Ureter (tissue), 1 donor: Measurements from ENCODE around the gene MED15. TPM values are rescaled to one million over a fixed set of nuclear protein-coding genes. Genes with fewer than 3 reads are reported as not detected.

ENCODE experiments used
- DNase-seq: peaks from one replicate; pipeline ENCODE4 v3.0.0-alpha.2; 2020; ENCODE audit warnings: low spot score
- total RNA-seq: library from RNA; stranded (reverse); gene quantifications from one replicate; pipeline ENCODE4 v1.2.4, GENCODE V29; 2023
- donor health status: DM: yes; HTN: yes; CAD: no.

The MED15 gene
- total RNA-seq, 1 donor from 2014 or later: 119 TPM

GRCh38 chr22:20569059-20570058 is 61.9 kb downstream of the MED15 start:
- DNase-seq: peak; percentile 83

DNA sequence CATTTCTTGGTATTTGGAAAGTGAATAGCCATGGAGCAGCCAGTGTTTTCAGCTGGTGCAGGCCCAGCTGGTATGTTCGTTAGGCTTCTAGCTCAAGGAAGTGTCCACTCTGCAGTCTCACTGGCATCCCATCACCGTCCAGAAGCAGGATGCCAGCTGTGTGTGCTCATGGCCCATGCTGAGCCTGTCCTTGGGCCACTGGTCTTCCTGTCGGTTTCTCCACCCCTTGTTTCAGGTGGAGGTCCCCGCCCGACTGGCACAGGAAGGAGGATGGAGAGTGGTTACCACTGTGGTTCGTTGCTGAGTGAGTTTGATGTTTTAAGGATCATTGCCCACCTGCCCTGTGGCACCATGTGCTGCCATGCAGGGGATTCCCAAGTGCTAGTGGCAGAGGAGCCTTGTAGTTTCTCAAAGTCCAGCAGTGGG is 63.7 kb downstream of the MED15 start:
- no peak for DNase-seq

GRCh38 chr22:20571531-20572007 is 64.2 kb downstream of the MED15 start:
- no peak for DNase-seq

DNA sequence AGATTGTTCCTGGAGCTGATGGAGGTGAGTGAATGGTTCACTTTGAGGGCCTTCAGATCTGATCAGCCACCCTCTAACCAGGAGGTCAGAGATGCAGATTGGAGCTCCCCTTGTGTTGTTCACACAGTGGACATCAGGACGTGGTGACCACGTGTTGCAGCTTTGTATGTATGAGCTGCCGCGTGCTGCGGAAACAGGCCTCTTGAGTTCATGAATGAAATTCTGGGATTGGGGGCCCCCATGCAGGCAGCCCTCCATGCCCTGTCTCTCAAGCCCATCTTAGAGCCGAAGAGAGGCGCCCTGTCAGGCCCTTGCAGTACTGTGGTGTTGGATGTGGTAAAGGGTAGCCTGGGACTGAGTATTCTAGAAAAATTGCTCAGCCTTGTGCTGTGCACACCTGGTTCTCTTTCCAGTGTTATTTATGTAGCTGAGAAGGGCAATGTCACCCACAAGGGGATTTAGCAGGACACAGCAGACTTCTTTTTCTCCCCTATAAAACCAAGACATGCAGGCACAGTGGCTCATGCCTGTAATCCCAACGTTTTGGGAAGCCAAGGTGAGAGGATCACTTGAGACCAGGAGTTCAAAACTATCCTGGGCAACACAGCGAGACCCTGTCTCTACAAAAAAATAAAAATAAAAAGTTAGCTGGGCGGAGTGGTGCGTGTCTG is 64.9 kb downstream of the MED15 start:
- DNase-seq: no peak

DNA sequence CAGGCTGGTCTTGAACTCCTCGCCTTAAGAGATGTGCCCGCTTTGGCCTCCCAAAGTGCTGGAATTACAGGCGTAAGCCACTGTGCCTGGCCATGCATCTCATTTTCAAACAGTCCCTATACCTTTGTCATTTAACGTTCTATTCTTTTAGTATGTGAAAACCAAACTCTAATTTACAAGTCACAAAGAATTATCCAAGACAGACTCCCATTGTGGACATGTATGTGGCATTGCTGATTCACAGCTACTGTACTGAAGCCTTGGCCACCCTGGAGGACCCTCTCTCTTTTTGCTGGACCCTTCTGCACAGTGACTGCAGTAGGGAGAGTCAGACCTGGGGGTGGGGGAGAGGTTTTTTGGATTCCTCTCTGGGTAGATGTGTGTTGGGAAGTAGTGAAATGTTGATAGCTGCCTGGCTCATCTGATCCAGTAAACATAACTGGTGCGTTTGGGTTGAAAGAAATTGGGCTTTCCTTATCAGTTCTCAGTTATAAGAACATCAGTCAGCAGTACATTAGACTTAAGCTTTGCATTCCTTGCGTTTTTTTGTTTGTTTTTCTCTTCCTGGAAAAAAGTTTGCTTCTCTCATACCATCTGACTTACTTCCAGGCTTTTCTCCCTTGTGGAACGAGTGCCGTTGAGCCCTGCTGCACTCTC is 65.9 kb downstream of the MED15 start:
- no peak for DNase-seq

DNA sequence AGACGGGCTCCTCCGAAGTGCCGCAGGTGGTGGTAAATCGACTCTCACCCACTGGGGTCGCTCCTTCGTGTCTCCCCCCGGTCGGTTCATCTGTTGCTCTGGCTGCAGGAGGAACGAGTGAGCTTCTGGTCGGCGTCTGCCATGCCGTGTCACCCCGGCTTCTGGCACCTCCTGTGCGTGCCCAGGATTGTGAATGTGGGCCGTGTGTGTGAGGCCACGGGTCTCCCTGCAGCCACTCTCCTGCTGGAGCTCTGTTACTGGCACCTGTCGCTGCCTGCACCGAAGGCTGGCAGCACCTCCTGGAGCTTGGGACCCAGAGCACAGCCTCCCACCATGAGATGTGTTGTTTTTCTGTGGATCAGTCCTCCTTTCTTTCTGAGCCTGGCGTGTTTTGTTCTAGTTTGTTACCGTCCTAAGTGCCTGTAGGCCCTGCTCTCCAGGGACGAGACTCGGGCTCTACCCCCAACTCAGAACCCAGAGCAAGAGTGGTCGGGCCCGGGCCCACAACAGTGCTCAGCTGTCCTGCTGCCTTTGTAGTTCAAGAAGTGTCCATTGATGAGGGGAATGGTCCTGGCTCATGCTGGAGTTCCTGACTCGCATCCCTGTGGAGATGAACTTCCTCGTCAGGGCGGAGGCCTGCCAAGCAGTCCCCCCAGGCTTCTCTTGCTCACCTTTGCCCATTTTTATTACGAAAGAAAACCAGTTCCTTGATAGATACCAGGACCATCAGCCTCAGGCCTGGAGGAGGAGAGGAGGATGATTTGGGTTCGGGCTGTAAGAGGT is 66.6 kb downstream of the MED15 start:
- no peak for DNase-seq

- no peak for DNase-seq
These were observed 67.5 kb downstream of the MED15 start for GRCh38 chr22:20574920-20575353.

- no peak for DNase-seq
These were observed 68.5 kb downstream of the MED15 start for GRCh38 chr22:20575724-20576444.

- DNase-seq: no peak
These were observed 69.0 kb downstream of the MED15 start for GRCh38 chr22:20576445-20576816.

- DNase-seq: no peak
These were observed 69.6 kb downstream of the MED15 start for GRCh38 chr22:20577045-20577444.

DNA sequence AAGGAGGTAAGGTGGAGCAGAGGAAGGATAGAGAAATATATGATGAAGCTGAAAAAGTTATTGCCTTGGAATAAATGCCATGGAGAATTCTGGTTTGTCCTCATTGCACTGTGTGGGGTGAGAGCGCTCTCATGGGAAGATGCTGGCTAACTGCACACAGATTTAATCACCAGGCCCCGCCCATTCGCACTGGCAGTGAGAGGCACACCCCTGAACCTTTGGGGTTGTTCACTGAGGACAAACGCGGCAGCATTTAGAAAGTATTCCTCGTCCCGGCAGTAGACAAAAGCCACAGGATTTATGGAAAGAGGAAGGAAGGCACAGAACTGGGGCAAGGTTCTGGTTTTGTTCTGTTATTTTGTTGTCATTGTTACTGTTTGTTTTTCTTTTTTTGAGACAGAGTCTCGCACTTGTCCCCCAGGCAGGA is 70.2 kb downstream of the MED15 start:
- no peak for DNase-seq

GRCh38 chr22:20578192-20578591 is 70.8 kb downstream of the MED15 start:
- DNase-seq: no peak

DNA sequence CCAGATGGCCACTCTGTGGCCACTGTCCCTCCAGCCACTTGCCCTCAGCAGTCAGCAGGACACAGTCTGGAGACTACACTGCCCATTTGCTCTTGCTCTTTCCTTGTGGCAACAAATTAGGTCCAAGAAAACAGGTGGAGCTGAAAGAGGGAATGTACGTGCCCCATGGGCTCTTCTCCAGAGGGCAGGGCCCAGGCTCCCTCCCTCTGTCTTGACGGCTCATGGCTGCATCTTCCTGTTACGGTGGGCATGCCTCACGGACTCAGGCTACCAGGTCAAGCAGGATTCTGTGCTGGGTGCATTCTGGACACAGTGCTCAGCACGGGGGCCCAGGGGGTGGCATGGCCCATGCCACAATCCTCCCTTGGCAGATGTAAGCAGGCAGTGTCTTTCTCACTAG is 71.3 kb downstream of the MED15 start:
- DNase-seq: no peak

DNA sequence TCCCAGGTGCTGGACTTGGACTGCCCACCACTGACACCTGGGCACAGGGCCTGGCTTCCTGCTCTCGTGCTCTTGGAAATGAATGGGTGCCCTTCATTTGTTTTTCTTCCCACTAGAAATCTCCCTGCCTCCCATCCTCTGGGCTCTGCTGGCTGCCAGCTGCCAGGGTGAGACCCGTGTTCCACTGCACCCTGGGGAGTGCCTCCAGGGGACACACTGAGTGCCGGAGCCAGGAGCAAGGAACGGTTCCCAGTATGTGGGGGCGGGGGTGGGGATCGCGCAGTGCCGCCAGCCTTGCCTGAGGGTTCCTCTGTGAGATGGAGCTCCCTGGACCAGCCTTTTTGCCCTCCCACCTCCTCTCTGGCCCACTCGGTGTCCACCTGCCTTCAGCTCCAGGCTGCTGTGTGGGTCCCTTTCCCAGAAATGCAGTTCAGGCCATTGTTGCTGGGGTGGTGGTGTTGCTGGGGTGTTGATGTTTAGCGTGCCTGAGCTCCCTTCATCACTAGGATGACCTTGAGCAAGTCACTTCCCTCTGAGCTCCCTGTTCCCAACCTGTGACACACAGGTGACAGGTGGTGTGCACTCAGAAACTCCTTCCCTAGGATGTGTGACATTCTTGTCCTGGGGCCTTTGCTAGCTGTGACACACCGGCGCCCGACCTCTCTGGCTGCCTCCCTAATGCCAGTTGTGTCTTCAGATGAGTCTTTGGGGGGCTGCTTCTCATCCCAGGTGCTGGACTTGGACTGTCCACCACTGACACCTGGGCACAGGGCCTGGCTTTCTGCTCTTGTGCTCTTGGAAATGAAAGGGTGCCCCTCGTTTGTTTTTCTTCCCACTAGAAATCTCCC is 72.1 kb downstream of the MED15 start:
- DNase-seq: no peak

DNA sequence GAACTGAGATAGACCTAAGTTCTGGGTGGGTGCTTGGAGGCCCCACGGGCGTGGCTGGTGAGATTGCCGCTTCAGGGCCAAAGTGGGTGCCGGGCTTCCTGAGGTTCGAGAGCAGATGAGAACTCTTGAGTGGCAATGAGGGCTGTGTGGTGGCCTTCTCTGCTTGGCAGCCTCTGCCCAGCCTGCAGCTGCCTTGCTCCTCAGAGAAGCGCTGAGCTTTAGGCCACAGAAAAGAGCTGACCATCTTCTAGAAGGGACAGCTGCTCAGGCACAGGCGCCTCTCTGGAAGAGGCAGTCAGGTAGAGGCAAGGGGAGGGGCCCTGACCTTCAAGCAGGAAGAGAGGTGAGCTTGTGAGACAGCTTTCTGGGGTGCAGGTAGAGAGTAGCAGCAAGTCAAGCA is 72.8 kb downstream of the MED15 start:
- DNase-seq: no peak

GRCh38 chr22:20580611-20581502 is 73.4 kb downstream of the MED15 start:
- no peak for DNase-seq

- DNase-seq: no peak
These were observed 74.2 kb downstream of the MED15 start for GRCh38 chr22:20581503-20582170.

- no peak for DNase-seq
These were observed 74.7 kb downstream of the MED15 start for GRCh38 chr22:20582171-20582511.
